IMR-90 (cell line): ENCODE measurements around the gene MAP3K5. TPM values are rescaled to one million over a fixed set of nuclear protein-coding genes. Genes with fewer than 3 reads are reported as not detected.

ENCODE experiments used
- ATAC-seq: fragments of 200-7000 bp; cut with Tn5 transposase; 2 replicates; pipeline ENCODE4 v1.9.1; 2020; ENCODE audit warnings: low read depth, mild to moderate bottlenecking, moderate library complexity
- BruUV-seq: library from RNA; stranded (reverse); fragments of 400-500 nt; replicated peaks from 2 replicates; lab custom pipeline; 2021; lab: Mats Ljungman, UMichigan
- CTCF ChIA-PET: fragments of 300-600 bp; formaldehyde crosslinking; extraction: SDS; loops from one replicate; lab custom pipeline; 2021; ENCODE audit warnings: antibody characterized with exemption; lab: Yijun Ruan, JAX
- POLR2A ChIA-PET: fragments of 300-600 bp; sonication (Branson Sonifier 250); formaldehyde crosslinking; loops from one replicate; lab custom pipeline; 2022; ENCODE audit warnings: antibody characterized with exemption; ENCODE audit not compliant: unreplicated experiment; lab: Charles Lee
- DNase-seq: peaks from one replicate; pipeline ENCODE4 v3.0.0; 2013
- H2AFZ ChIP-seq: replicated peaks from 2 replicates; pipeline ENCODE3; 2013; ENCODE audit warnings: low read length, mild to moderate bottlenecking; ENCODE audit not compliant: poor library complexity
- H2AK5ac ChIP-seq: 2 replicates; pipeline ENCODE4 v1.6.1; 2013; ENCODE audit warnings: low read depth, low read length, inconsistent platforms
- H2AK9ac ChIP-seq: replicated peaks from 2 replicates; pipeline ENCODE3; 2013; ENCODE audit warnings: mild to moderate bottlenecking, low read depth, low read length, moderate library complexity; ENCODE audit not compliant: poor library complexity
- H2BK120ac ChIP-seq: 2 replicates; pipeline ENCODE4 v1.6.1; 2013; ENCODE audit warnings: low read depth, low read length, inconsistent platforms
- H2BK15ac ChIP-seq: 3 replicates; pipeline ENCODE4 v1.6.1; 2013; ENCODE audit warnings: low read depth, low read length, inconsistent platforms
- H2BK20ac ChIP-seq: 2 replicates; pipeline ENCODE4 v1.6.1; 2013; ENCODE audit warnings: low read depth, mild to moderate bottlenecking, inconsistent platforms, low read length, moderate library complexity
- H2BK5ac ChIP-seq: 2 replicates; pipeline ENCODE4 v1.6.1; 2013; ENCODE audit warnings: mild to moderate bottlenecking, low read depth, low read length, inconsistent platforms; ENCODE audit not compliant: poor library complexity, severe bottlenecking
- H3K14ac ChIP-seq: replicated peaks from 2 replicates; pipeline ENCODE4 v1.6.1; 2013; ENCODE audit warnings: low read depth, low read length, inconsistent platforms
- H3K18ac ChIP-seq: 2 replicates; pipeline ENCODE4 v1.6.1; 2013; ENCODE audit warnings: low read depth, low read length, control low read depth
- H3K23ac ChIP-seq: 2 replicates; pipeline ENCODE4 v1.6.1; 2013; ENCODE audit warnings: low read depth, low read length, inconsistent platforms
- H3K27ac ChIP-seq: 2 replicates; pipeline ENCODE4 v1.5.1; 2013; ENCODE audit warnings: mild to moderate bottlenecking, control low read depth, low read length; ENCODE audit not compliant: insufficient read depth
- H3K27me3 ChIP-seq: 2 replicates; pipeline ENCODE4 v1.6.1; 2013; ENCODE audit warnings: low read length; ENCODE audit not compliant: control insufficient read depth, insufficient read depth
- H3K36me3 ChIP-seq: 2 replicates; pipeline ENCODE4 v1.6.1; 2013; ENCODE audit warnings: low read length, mixed read lengths; ENCODE audit not compliant: control insufficient read depth, insufficient read depth
- H3K4ac ChIP-seq: 2 replicates; pipeline ENCODE4 v1.6.1; 2013; ENCODE audit warnings: low read depth, low read length, inconsistent platforms
- H3K4me1 ChIP-seq: 2 replicates; pipeline ENCODE4 v1.6.1; 2013; ENCODE audit warnings: low read length, mixed read lengths; ENCODE audit not compliant: control insufficient read depth, insufficient read depth
- H3K4me2 ChIP-seq: 2 replicates; pipeline ENCODE4 v1.6.1; 2013; ENCODE audit warnings: low read depth, mild to moderate bottlenecking, control low read depth, low read length, moderate library complexity
- H3K4me3 ChIP-seq: 2 replicates; pipeline ENCODE4 v1.5.1; 2013; ENCODE audit warnings: low read depth, mild to moderate bottlenecking, control low read depth, low read length, moderate library complexity; ENCODE audit not compliant: insufficient read depth
- H3K56ac ChIP-seq: 2 replicates; pipeline ENCODE4 v1.6.1; 2013; ENCODE audit warnings: low read length, inconsistent platforms; ENCODE audit not compliant: insufficient read depth; ENCODE audit errors: extremely low read depth
- H3K79me1 ChIP-seq, 2 experiments: 2 replicates each; pipeline ENCODE4 v1.6.1; 2013; ENCODE audit warnings: low read length in 2 of 2, inconsistent platforms in 1 of 2, low read depth in 1 of 2
- H3K9ac ChIP-seq: 2 replicates; pipeline ENCODE4 v1.6.1; 2013; ENCODE audit warnings: low read depth, low read length, control low read depth
- H3K9me1 ChIP-seq: 2 replicates; pipeline ENCODE4 v1.6.1; 2013; ENCODE audit warnings: low read length, inconsistent platforms; ENCODE audit not compliant: insufficient read depth
- H3K9me3 ChIP-seq: 2 replicates; pipeline ENCODE4 v1.6.1; 2013; ENCODE audit warnings: low read length; ENCODE audit not compliant: control insufficient read depth, insufficient read depth
- H4K20me1 ChIP-seq: 2 replicates; pipeline ENCODE4 v1.6.1; 2013; ENCODE audit warnings: low read length, inconsistent platforms; ENCODE audit not compliant: insufficient read depth
- H4K5ac ChIP-seq: 2 replicates; pipeline ENCODE4 v1.6.1; 2013; ENCODE audit warnings: mild to moderate bottlenecking, low read depth, low read length, control low read depth
- H4K8ac ChIP-seq, 2 experiments: 2 replicates each; pipeline ENCODE4 v1.6.1; 2013; ENCODE audit warnings: low read depth in 2 of 2, low read length in 2 of 2, control low read depth in 1 of 2, inconsistent platforms in 1 of 2
- H4K91ac ChIP-seq: 2 replicates; pipeline ENCODE4 v1.6.1; 2013; ENCODE audit warnings: low read depth, low read length, inconsistent platforms; ENCODE audit not compliant: insufficient read depth
- BHLHE40 ChIP-seq: fragments of 150-350 bp; IDR thresholded peaks from 2 replicates; pipeline ENCODE4 v1.6.1; 2016; ENCODE audit warnings: mild to moderate bottlenecking, low read depth, low read length
- CEBPB ChIP-seq: IDR thresholded peaks from 2 replicates; pipeline ENCODE4 v1.6.1; 2012; ENCODE audit warnings: low read depth, low read length, improper control_type of control experiment
- CHD1 ChIP-seq: IDR thresholded peaks from 2 replicates; pipeline ENCODE4 v1.6.1; 2012; ENCODE audit warnings: low read depth, low read length, improper control_type of control experiment
- FOS ChIP-seq: fragments of 150-350 bp; IDR thresholded peaks from 2 replicates; pipeline ENCODE4 v1.6.1; 2016; ENCODE audit warnings: low read depth, low read length
- MAFK ChIP-seq: IDR thresholded peaks from 2 replicates; pipeline ENCODE4 v1.6.1; 2012; ENCODE audit warnings: low read depth, low read length, improper control_type of control experiment
- MAZ ChIP-seq: IDR thresholded peaks from 2 replicates; pipeline ENCODE4 v1.6.1; 2012; ENCODE audit warnings: low read depth, mild to moderate bottlenecking, low read length, improper control_type of control experiment, moderate library complexity, borderline replicate concordance
- MXI1 ChIP-seq: IDR thresholded peaks from 2 replicates; pipeline ENCODE4 v1.6.1; 2012; ENCODE audit warnings: low read depth, mild to moderate bottlenecking, low read length, moderate library complexity, borderline replicate concordance
- NFE2L2 ChIP-seq: fragments of 150-350 bp; IDR thresholded peaks from 2 replicates; pipeline ENCODE4 v1.6.1; 2016; ENCODE audit warnings: low read depth, mild to moderate bottlenecking, low read length
- POLR2A ChIP-seq: IDR thresholded peaks from 2 replicates; pipeline ENCODE4 v1.6.1; 2012; ENCODE audit warnings: mild to moderate bottlenecking, low read depth, low read length
- RAD21 ChIP-seq: IDR thresholded peaks from 2 replicates; pipeline ENCODE4 v1.6.1; 2012; ENCODE audit warnings: low read length, improper control_type of control experiment
- RCOR1 ChIP-seq: IDR thresholded peaks from 2 replicates; pipeline ENCODE4 v1.6.1; 2012; ENCODE audit warnings: mild to moderate bottlenecking, low read length, improper control_type of control experiment; ENCODE audit not compliant: insufficient replicate concordance
- RFX5 ChIP-seq: IDR thresholded peaks from 2 replicates; pipeline ENCODE4 v1.8.0; 2012; ENCODE audit warnings: low read depth, mild to moderate bottlenecking, low read length, moderate library complexity
- SMC3 ChIP-seq: fragments of 150-350 bp; IDR thresholded peaks from 2 replicates; pipeline ENCODE4 v1.6.1; 2016; ENCODE audit warnings: low read depth, mild to moderate bottlenecking, antibody characterized with exemption, low read length, moderate library complexity
- WGBS, 2 experiments: methylation state at CpG; one replicate each; pipeline versions ENCODE4 v1.1.5 to v1.1.7; 2013; ENCODE audit warnings: missing lambda C conversion rate in 2 of 2; ENCODE audit not compliant: insufficient read length in 1 of 2; ENCODE audit errors: extremely low coverage in 2 of 2; 5-methylcytosine and 5-hydroxymethylcytosine counted together
- dilution Hi-C: fragments of 300-500 bp; cut with HindIII; formaldehyde crosslinking; loops from one replicate; pipeline ENCODE4 v1.14.3; 2018; ENCODE audit warnings: low sequenced_read_pairs; ENCODE audit not compliant: unreplicated experiment
- in situ Hi-C: fragments of 300-500 bp; cut with MboI; formaldehyde crosslinking; loops from 3 replicates; pipeline ENCODE4 v1.14.3; 2019; ENCODE audit warnings: low sequenced_read_pairs, inconsistent platforms, mixed read lengths
- intact Hi-C: fragments of 100-400 bp; cut with micrococcal nuclease; formaldehyde crosslinking; loops from 2 replicates; pipeline ENCODE4 v1.10.0; 2022
- polyA plus RNA-seq, 3 experiments: library from polyadenylated mRNA; depleted of rRNA; stranded (reverse); fragments of >200 nt; gene quantifications; 2 replicates each; pipeline ENCODE4 v1.2.3, GENCODE V29; 2012; ENCODE audit warnings: low replicate concordance in 1 of 3
- total RNA-seq: library from RNA; depleted of rRNA; stranded (reverse); fragments of >200 nt; gene quantifications from 2 replicates; pipeline ENCODE4 v1.2.3, GENCODE V29; 2012
- TF ChIP-seq, protein P1 (sequence below): fragments of 150-350 bp; IDR thresholded peaks from 2 replicates; pipeline ENCODE4 v1.6.1; 2017; ENCODE audit warnings: mild to moderate bottlenecking, antibody characterized with exemption, low read length, low read depth
- TF ChIP-seq, protein P2 (sequence below): conservative IDR thresholded peaks from 2 replicates; pipeline ENCODE4 v1.5.1; 2012; ENCODE audit warnings: mild to moderate bottlenecking, low read depth, low read length, improper control_type of control experiment
- TF ChIP-seq, protein P3 (sequence below): fragments of 150-350 bp; IDR thresholded peaks from 2 replicates; pipeline ENCODE4 v1.6.1; 2016; ENCODE audit warnings: low read depth, mild to moderate bottlenecking, low read length, moderate library complexity, borderline replicate concordance

The MAP3K5 gene
- total and polyA plus RNA-seq, 2 of the 4 experiments (the other 2 are of a cell fraction) = 5.4 to 17.6 TPM

DNA sequence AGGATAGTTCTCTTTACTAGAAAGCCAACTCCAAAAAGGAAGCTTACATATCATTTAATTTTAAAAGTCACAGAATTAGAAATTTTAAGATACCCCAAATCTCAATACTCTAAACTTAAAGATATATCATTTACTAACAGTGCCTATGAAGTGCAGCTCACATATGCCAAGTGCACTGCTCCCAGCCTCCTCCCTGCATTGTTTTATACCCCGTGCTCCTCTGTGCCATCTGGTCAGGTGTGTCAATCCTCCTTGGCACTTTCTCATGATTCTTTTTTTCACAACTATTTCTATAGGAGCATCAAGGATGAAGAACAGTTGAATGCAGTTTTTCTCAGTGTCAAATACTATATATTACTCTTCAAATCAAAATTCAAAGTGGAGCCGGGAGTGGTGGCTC, 250.9 kb downstream of the MAP3K5 start:
- CTCF ChIA-PET = interaction anchor here (1.3 kb wide), 1 partner anchor 9 kb away, joined by 3 read pairs; the partner anchor contains the start of gene MAP7

More for the DNA sequence above, 250.9 kb downstream of the MAP3K5 start:
- no peak for TF ChIP-seq BHLHE40
- no peak for TF ChIP-seq MXI1
- TF ChIP-seq CEBPB = no peak
- TF ChIP-seq, protein P1, sequence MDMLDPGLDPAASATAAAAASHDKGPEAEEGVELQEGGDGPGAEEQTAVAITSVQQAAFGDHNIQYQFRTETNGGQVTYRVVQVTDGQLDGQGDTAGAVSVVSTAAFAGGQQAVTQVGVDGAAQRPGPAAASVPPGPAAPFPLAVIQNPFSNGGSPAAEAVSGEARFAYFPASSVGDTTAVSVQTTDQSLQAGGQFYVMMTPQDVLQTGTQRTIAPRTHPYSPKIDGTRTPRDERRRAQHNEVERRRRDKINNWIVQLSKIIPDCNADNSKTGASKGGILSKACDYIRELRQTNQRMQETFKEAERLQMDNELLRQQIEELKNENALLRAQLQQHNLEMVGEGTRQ = no peak
- TF ChIP-seq POLR2A = no peak
- TF ChIP-seq FOS = no peak
- TF ChIP-seq CHD1 = no peak
- no peak for TF ChIP-seq RAD21
- no peak for TF ChIP-seq MAFK
- TF ChIP-seq RFX5 = no peak
- TF ChIP-seq MAZ = no peak
- no peak for TF ChIP-seq SMC3
- no peak for TF ChIP-seq NFE2L2
- TF ChIP-seq RCOR1 = no peak
- TF ChIP-seq, protein P2, sequence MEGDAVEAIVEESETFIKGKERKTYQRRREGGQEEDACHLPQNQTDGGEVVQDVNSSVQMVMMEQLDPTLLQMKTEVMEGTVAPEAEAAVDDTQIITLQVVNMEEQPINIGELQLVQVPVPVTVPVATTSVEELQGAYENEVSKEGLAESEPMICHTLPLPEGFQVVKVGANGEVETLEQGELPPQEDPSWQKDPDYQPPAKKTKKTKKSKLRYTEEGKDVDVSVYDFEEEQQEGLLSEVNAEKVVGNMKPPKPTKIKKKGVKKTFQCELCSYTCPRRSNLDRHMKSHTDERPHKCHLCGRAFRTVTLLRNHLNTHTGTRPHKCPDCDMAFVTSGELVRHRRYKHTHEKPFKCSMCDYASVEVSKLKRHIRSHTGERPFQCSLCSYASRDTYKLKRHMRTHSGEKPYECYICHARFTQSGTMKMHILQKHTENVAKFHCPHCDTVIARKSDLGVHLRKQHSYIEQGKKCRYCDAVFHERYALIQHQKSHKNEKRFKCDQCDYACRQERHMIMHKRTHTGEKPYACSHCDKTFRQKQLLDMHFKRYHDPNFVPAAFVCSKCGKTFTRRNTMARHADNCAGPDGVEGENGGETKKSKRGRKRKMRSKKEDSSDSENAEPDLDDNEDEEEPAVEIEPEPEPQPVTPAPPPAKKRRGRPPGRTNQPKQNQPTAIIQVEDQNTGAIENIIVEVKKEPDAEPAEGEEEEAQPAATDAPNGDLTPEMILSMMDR = no peak
- TF ChIP-seq, protein P3, sequence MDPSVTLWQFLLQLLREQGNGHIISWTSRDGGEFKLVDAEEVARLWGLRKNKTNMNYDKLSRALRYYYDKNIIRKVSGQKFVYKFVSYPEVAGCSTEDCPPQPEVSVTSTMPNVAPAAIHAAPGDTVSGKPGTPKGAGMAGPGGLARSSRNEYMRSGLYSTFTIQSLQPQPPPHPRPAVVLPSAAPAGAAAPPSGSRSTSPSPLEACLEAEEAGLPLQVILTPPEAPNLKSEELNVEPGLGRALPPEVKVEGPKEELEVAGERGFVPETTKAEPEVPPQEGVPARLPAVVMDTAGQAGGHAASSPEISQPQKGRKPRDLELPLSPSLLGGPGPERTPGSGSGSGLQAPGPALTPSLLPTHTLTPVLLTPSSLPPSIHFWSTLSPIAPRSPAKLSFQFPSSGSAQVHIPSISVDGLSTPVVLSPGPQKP = no peak
- Histone ChIP-seq H2BK20ac (no peak overlapping the region), H2BK120ac (no peak overlapping the region), H3K9me3 (no peaks in the 10 kb centered on the region), H3K27me3 (peaks cover 15% of the 10 kb centered on the region), H3K4me3 (no peak overlapping the region), H4K20me1 (no peaks in the 10 kb centered on the region), H4K91ac (no peak overlapping the region), H2BK5ac (no peak overlapping the region), H3K36me3 (no peaks in the 10 kb centered on the region), H2AK5ac (no peak overlapping the region), H3K4ac (no peak overlapping the region), H3K9me1 (no peaks in the 10 kb centered on the region), H3K18ac (no peak overlapping the region), H2BK15ac (no peak overlapping the region), H4K8ac (no peak overlapping the region), H4K5ac (no peak overlapping the region), H3K4me1 (no peaks in the 10 kb centered on the region), H2AK9ac (no peak overlapping the region), H3K4me2 (no peak overlapping the region), H3K14ac (no peak overlapping the region), H3K79me1 (no peaks in the 10 kb centered on the region), H3K23ac (no peak overlapping the region), H3K27ac (no peak overlapping the region), H3K9ac (no peak overlapping the region), H2AFZ (no peak overlapping the region), H3K56ac (no peak overlapping the region)
- dilution Hi-C loops = no loop called here
- WGBS, 2 experiments = no CpG with 5 or more reads among the region's 2 CpGs
- POLR2A ChIA-PET = no interaction called here
- DNase-seq = no peak
- no peak for ATAC-seq
- intact Hi-C loops = loop anchor here (10.0 kb wide), 1 partner anchor 187 kb away; no protein-coding TSS in a partner anchor
- no TSS peak for BruUV-seq
- in situ Hi-C loops = loop anchor here (25.0 kb wide), 1 partner anchor 1079 kb away; no protein-coding TSS in a partner anchor
